HG03558 (cell line): ENCODE measurements around the gene CIB2.

Experiments
- ATAC-seq: cut with Tn5 transposase; IDR thresholded peaks from one replicate; pipeline ENCODE4 v1.9.1; 2021; ENCODE audit warnings: moderate number of reproducible peaks; ENCODE audit not compliant: unreplicated experiment; ENCODE audit errors: extremely low read depth

The CIB2 gene

GRCh38 chr15:78088773-78089080 lies 42.5 kb downstream of the CIB2 start:
- ATAC-seq, result no peak

GRCh38 chr15:78087951-78088772 lies 43.1 kb downstream of the CIB2 start:
- ATAC-seq, result no peak

GRCh38 chr15:78085928-78086327 lies 45.3 kb downstream of the CIB2 start:
- no peak for ATAC-seq

- no peak for ATAC-seq
Measured at GRCh38 chr15:78084449-78084750, 46.8 kb downstream of the CIB2 start.

- ATAC-seq, result no peak
Measured at GRCh38 chr15:78083687-78084448, 47.4 kb downstream of the CIB2 start.

- no peak for ATAC-seq
Measured at GRCh38 chr15:78083186-78083585, 48.1 kb downstream of the CIB2 start.

- no peak for ATAC-seq
Measured at GRCh38 chr15:78082743-78083110, 48.5 kb downstream of the CIB2 start.

- no peak for ATAC-seq
Measured at GRCh38 chr15:78082106-78082742, 49.0 kb downstream of the CIB2 start.

- ATAC-seq, result no peak
Measured at GRCh38 chr15:78080088-78080460, 51.2 kb downstream of the CIB2 start.

GRCh38 chr15:78079298-78080087 lies 51.8 kb downstream of the CIB2 start:
- ATAC-seq, result no peak

- ATAC-seq, result no peak
Measured at GRCh38 chr15:78077871-78078210, 53.4 kb downstream of the CIB2 start.

- ATAC-seq, result no peak
Measured at GRCh38 chr15:78077053-78077870, 54.0 kb downstream of the CIB2 start, which contains the start of gene TBC1D2B. Gene TBC1D2B, minus strand, starts transcription at chr15:78077711. Its CDS starts 59 bp downstream, at chr15:78077652.

- no peak for ATAC-seq
Measured at GRCh38 chr15:78076231-78077052, 54.8 kb downstream of the CIB2 start.

GRCh38 chr15:78075490-78076230 lies 55.6 kb downstream of the CIB2 start:
- ATAC-seq, result no peak

- ATAC-seq, result no peak
Measured at GRCh38 chr15:78073046-78073787, 58.0 kb downstream of the CIB2 start.

GRCh38 chr15:78072080-78072892 lies 59.0 kb downstream of the CIB2 start:
- ATAC-seq, result no peak

- no peak for ATAC-seq
Measured at GRCh38 chr15:78071383-78071782, 59.9 kb downstream of the CIB2 start.
